Measurements from ENCODE around the gene EML6.

GRCh38 chr2:54831480-54831879, 108.0 kb downstream of the EML6 start:
- TF ChIP-seq CTCF (IDR thresholded peaks at IDR 0.05) = no peak
- TF ChIP-seq POLR2A (IDR thresholded peaks at IDR 0.05) = no peak
